CD4-positive, alpha-beta T cell treated with Interleukin-2 at 100 ng/mL for 4 hours (primary cell): ENCODE measurements around the gene TSPAN4.

Experiments used
- DNase-seq: peaks from one replicate; pipeline ENCODE4 v3.0.0-alpha.2; 2020; ENCODE audit warnings: low spot score

The TSPAN4 gene

DNA sequence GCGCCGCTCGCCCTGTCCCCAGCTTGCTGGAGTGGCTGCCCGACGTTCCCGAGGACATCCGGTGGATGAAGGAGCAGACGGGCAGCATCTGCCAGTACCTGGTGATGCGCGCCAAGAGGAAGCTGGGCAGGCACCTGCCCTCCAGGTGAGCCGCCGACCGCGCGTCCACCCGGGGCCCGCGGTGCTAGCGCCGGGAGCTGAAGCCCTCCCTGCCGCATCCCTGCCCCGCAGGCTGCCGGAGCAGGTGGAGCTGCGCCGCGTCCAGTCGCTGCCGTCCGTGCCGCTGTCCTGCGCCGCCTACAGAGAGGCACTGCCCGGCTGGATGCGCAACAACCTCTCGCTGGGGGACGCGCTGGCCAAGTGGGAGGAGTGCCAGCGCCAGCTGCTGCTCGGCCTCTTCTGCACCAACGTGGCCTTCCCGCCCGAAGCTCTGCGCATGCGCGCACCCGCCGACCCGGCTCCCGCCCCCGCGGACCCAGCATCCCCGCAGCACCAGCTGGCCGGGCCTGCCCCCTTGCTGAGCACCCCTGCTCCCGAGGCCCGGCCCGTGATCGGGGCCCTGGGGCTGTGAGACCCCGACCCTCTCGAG is 18.3 kb upstream of the TSPAN4 start:
- no peak for DNase-seq

GRCh38 chr11:824942-825341 is 17.7 kb upstream of the TSPAN4 start:
- no peak for DNase-seq

DNA sequence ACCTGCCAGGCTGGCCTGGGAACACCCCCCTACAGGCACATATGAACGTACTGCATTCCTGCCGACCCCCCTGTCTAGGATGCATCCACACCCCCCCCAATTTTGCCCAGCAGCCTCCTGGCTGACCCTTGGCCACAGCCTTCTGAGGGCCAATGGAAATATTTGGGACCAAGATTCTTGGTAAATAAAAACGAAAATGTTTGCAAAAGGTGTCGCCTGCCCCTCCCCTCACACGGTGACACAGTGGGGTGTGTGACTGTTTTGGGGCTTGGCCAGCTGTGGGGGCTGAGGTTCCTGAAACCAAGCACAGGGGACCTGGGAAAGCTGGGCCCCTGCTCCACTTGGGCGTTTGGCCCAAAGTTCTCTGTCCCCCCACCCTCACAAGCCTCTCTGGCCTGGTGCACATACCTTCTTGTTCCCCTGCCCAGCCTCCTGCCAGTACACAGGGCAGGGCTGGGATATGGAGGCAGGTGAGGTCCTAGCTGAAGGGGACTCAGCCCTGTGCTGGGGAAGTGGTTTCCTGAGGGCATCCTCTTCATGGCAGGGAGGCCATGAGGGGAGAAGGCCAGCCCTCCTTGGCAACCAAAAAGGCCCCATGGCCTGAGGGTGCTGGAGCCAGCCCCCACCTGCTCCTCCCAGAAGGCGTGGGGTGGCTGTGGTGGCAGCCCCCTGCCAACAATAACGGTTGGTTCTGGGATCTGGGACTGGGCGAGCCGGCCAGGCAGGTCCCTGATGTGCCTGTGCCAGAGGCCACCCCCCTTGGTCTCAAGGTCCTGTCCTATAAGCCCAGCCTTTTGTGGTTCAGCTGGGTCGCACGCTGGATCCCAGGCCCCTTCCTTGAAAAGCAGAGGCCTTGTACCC is 17.1 kb upstream of the TSPAN4 start:
- DNase-seq, result no peak

DNA sequence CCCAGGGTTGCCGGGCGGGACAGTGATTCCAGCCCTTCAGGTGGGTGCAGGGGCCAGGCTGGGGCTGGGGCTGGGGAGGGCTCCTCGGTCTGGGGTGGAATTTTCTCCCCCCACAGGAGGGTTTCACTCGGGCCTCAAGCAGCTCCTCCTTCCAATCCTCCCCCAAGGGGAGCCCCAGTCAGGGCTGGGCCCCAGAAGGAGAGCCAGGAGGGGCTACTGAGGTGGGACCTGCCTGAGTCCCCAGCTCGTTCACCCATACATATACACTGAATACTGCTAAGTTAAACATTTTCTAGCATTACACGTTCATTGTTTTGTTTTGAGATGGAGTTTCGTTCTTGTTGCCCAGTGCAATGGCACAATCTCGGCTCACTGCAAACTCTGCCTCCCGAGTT is 16.4 kb upstream of the TSPAN4 start:
- DNase-seq, result no peak

DNA sequence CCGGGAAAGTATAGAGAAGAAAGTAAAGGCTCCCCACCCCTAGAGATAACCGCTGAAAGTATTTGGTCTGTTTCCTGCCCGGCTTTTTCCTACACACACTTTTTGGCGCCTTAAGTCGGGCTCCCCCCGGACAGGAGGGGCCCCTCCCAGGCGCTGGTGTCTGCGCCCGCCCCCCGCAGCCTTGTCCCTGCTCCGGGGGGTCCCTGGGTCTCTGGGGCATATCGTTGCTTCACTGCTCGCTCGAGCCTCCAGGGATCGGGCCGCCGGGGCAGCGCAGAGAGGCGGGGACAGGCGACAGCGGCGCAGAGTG is 15.9 kb upstream of the TSPAN4 start:
- no peak for DNase-seq

DNA sequence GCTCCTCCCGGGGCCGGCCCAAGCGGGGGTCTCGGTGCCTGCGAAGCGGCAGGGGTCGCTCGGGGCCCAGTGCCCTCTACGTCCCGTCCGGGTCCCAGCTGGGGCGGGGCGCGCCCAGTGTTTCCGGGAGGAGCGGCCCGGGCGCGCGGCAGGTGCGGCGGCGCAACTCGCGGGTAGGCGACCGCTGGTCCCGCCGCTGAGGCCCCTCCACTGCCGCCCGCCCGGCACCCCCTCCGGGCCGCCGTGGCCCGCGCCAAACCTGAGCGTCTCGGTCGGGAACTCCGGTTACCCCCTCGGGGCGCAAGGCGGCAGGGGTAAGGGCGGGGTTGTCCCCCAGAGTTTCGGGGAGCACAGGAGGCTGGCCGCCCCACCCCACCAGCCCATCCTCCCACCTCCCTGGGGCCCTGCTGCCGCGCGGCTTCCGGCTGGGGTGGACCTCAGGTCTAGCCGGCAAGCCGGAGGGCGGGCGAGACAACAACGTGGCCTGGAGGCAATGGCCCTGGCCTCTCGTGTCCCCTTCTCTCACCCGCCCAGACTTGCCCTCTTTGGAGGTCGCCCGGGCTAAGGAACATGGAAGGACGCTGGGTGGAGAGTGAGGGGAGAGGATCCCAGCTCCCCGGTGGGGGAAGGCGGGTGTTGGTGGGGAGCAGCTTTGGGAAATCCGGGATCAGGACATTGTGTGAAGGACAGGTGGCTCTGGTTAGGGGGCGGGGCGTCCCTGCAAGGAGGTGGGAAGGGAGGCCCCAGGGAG is 15.3 kb upstream of the TSPAN4 start:
- no peak for DNase-seq

DNA sequence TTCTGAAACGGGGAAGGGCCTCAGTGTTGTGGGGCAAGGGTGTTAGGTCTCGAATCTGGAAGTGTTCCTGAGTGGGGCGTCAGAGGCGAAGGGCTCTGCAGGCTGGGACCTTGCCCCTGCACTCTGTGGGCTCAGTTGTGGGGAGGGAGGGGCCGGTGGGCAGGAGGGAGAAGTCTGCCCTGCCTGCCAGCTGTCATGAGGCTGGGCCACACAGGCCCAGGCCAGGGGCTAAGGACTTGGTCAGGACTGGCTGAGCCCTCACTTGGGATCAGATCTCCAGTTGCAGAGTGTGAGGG is 14.8 kb upstream of the TSPAN4 start, which contains the start of gene CRACR2B:
Gene CRACR2B, plus strand, starts transcription at position 23 of the 296 bp plus-strand sequence. CDS start 689 bp downstream, outside the sequence.
- no peak for DNase-seq

- no peak for DNase-seq
Observed at GRCh38 chr11:828506-829175, 14.0 kb upstream of the TSPAN4 start.

DNA sequence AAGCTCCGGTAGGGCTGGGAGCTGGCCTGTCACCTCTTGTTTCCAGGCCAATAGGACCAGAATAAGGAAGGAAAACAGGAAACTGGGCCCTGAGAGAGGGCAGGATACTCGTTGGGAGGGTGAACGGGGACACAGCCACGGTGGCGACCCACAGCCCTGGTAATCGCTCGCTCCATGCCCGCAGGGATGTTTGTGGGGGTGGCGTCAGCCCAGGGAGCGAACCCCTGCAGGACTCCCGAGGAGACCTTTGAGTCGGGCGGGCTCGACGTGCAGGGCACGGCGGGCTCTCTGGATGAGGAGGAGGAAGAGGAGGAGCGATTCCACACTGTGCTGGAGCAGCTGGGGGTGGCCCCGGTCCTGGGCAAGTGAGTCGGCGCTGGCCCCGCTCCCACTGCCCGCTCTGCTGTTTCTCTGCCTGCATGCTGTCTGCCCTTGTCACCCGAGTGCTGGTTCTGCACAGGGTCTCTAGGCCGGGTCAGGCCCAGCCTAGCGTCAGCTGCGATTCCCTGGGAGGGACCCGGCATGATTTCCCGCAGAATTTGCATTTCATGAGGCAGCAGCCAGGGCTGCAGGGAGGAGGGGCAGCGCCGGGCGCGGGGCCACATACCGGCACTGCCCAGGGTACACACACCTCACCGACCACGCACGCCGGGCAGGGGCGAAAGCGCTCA is 13.3 kb upstream of the TSPAN4 start:
- no peak for DNase-seq

DNA sequence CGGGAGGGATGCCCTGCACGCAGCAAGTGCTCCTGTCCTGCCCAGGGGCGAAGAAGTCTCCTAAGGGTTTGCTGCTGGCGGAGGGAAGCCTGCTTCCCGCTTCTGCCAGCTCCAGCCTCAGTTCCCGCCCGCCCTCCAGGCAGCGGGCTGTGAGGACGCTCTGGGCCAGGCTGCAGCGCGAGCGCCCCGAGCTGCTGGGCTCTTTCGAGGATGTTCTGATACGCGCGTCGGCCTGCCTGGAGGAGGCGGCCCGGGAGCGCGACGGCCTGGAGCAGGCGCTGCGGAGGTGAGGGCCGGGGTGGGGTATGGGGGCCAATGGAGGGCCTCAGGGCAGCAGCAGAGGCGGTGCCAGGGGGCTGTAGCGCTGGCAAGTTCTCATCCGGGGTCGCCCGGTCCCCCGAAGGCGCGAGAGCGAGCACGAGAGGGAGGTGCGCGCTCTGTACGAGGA is 12.8 kb upstream of the TSPAN4 start:
- no peak for DNase-seq

DNA sequence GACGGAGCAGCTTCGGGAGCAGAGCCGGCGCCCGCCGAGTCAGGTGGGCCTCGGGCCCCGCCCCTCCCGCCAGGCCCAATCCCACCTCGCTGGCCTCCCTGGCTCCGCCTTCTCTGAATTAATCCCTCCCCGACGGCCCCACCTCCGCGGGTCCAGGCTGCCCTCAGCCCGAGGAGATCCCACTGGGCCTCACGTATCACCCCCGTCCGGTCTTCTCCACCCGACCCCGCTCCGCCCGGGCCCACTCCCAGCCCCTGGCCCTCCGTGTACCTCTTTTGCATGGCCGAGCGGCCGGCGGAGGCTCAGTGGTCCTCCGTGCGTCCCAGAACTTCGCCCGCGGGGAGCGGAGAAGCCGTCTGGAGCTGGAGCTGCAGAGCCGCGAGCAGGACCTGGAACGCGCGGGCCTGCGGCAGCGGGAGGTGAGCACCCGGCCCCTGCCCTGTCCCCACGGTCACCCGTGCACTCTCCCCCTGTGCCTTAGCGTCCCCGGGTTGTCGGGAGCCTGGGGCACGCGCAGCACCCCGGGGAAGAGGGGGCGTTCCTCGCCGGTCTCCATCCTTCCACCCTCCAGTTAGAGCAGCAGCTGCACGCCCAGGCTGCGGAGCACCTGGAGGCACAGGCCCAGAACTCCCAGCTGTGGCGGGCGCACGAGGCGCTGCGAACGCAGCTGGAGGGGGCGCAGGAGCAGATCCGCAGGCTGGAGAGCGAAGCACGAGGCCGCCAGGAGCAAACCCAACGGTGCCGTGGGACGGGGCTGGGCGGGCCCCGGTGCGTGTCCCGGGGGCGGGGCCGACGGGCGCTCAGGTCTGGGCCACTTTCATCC is 12.1 kb upstream of the TSPAN4 start:
- peak; percentile 59 for DNase-seq

- DNase-seq, result no peak
Observed at GRCh38 chr11:831118-831864, 11.4 kb upstream of the TSPAN4 start.

- DNase-seq, result no peak
Observed at GRCh38 chr11:831961-832528, 10.6 kb upstream of the TSPAN4 start.

GRCh38 chr11:832529-833113 is 10.0 kb upstream of the TSPAN4 start, which contains the start of gene CD151:
Gene CD151 (plus strand): TSS chr11:832952. CDS start chr11:836070, 3,118 bp downstream.
- DNase-seq, result peak; percentile 31

DNA sequence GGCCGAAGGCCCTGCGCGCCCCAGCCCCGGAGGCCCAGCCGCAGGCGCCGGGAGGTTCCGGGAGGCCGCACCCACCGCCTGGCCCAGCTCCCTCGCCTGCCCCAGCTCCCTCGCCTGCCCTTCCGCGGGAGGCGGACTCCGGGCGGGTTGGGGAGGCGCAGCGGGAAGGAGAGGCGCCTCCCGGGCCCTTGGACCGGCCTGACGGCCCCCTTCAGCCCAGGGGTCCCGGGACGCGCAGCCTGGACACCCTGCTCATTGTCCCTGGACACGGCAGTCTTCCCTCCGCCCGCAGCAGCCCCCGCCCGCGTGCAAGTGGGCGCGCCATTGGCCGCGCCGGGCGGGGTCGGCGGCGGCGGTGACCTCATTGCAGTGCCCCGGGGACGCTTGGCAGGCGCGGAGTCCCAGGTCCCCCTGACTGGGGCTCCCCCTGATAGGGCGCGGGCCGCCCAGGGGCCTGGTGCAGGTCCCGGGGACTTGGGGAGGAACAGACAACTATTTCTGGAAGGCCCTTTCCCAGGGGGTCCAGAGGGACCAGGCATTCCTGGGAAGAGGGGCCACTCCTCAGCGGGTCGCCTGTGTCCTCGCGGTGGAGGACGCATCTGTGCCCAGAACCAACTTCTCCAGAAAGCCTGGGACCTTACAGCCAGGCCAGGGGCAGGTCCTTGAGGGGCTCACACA is 9.4 kb upstream of the TSPAN4 start:
- no peak for DNase-seq

DNA sequence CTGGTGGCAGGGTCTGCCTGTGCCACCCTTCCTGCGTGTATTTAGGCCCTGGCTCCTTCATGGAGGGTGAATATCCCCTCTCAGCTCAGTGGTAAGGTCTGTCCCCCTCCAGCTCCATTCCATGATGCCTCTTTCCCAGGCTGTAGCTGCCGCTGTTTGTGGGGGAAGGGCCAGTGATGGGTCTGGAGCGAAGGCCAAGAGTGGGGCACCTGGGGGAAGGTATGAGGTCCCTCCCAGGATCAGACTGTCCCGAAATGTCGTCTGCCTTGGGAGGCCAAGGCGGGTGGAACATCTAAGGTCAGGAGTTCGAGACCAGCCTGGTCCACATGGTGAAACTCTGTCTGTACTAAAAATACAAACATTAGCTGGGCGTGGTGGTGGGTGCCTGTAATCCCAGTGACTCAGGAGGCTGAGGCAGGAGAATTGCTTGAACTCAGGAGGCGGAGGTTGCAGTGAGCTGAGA is 8.8 kb upstream of the TSPAN4 start:
- DNase-seq, result no peak

DNA sequence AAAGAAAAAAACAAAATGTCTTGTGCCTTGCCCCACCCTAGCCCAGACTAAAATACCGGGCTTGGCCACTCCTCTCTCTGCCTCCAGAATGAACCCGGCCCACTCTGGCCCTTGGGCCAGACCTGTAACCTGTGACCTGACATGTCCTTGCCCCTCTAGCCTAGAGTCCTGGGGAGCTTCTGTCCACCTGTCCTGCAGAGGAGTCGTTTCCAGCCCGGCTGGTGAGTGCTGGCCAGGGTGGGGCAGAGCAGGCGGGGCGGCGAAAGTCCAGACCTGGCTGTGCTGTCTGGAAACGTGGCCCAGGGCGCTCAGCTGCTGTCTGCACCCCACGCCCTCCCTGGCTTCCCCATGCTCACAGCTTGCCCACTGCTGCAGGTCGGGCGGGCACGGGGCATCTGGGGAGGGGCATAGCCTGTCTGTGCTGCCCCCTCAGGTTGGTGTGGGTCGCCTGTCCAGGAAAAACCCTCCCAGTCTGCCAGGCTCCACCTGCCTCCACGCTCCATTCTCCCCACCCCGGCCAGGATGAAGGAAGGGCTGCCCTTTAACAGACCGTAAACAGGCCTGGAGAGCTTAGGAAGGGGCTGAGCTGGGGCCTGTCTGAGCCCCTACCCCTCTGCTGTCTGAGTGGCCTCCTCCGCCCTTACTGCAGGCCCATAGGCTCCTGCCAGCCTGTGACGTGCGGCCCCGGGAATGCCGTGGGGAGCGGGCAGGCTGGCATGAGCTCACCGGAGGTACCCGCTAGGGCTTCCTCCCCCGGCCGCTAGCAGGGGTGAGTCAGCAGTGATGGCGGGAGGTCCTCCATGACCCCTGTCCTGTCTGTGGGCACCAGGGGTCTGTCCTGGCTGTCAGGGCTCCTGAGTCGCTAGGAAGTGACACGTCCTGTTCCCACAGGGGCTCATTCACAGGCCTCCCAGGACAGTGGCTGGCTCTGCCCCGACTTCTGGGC is 8.0 kb upstream of the TSPAN4 start:
- DNase-seq, result no peak

- no peak for DNase-seq
Observed at GRCh38 chr11:836274-836673, 6.4 kb upstream of the TSPAN4 start.
